ENCODE results near the gene AKR1A1.

AKR1A1 gene

GRCh38 chr1:45507195-45507594, 43.4 kb upstream of the AKR1A1 start:
- TF ChIP-seq CTCF (IDR thresholded peaks at IDR 0.05; ENCODE audit: low read length), result no peak
- TF ChIP-seq EZH2 (IDR thresholded peaks at IDR 0.05; ENCODE audit: borderline replicate concordance, low read length), result no peak
- H3K9me3 ChIP-seq (ENCODE audit: low read length), result no peaks in the 10 kb centered on the region
- H3K9me2 ChIP-seq (ENCODE audit: low read depth, low read length), result no peaks in the 10 kb centered on the region
- no peaks in the 10 kb centered on the region for H3K79me2 ChIP-seq (ENCODE audit: insufficient read depth, low read length)
- H3K4me2 ChIP-seq (ENCODE audit: low read length), result no peak overlapping the region
- H3K4me1 ChIP-seq (ENCODE audit: insufficient read depth, low read length, severe bottlenecking), result no peaks in the 10 kb centered on the region
- no peak overlapping the region for H3K27ac ChIP-seq (ENCODE audit: low read depth, low read length, poor library complexity, severe bottlenecking)
- no peaks in the 10 kb centered on the region for H3F3A ChIP-seq (ENCODE audit: insufficient read depth, low read length)
- no peak overlapping the region for H2AFZ ChIP-seq (ENCODE audit: low read length)
- H4K20me1 ChIP-seq (ENCODE audit: insufficient read depth, low read length), result no peaks in the 10 kb centered on the region
- H3K27me3 ChIP-seq (ENCODE audit: insufficient read depth, low read length), result no peaks in the 10 kb centered on the region
- no peak overlapping the region for H3K9ac ChIP-seq (ENCODE audit: low read length)
- no peak overlapping the region for H3K4me3 ChIP-seq (ENCODE audit: low read depth, low read length, poor library complexity, severe bottlenecking)
- H3K36me3 ChIP-seq (ENCODE audit: insufficient read depth, low read length), result peaks cover 55% of the 10 kb centered on the region

DNA sequence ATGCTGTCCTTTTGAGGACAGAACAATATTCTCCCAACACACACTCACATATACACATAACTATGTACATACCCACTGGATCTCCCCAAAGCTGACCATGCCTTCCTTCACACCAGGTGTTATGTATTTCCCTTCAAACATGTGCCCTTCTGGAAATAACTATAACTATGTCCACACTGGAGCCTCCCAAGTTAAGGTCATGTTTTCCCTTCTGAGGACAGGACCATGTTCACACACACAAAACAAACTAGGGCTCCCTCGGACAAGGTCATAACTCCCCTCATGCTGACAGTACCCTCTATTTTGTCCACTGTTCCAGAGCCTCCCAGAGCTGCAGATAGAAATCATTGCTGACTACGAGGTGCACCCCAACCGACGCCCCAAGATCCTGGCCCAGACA, 42.7 kb upstream of the AKR1A1 start:
- H3K79me2 ChIP-seq (ENCODE audit: insufficient read depth, low read length), result no peaks in the 10 kb centered on the region
- no peak overlapping the region for H2AFZ ChIP-seq (ENCODE audit: low read length)
- H4K20me1 ChIP-seq (ENCODE audit: insufficient read depth, low read length), result no peaks in the 10 kb centered on the region
- no peaks in the 10 kb centered on the region for H3F3A ChIP-seq (ENCODE audit: insufficient read depth, low read length)
- no peaks in the 10 kb centered on the region for H3K9me3 ChIP-seq (ENCODE audit: low read length)
- no peaks in the 10 kb centered on the region for H3K27me3 ChIP-seq (ENCODE audit: insufficient read depth, low read length)
- no peaks in the 10 kb centered on the region for H3K9me2 ChIP-seq (ENCODE audit: low read depth, low read length)
- H3K4me1 ChIP-seq (ENCODE audit: insufficient read depth, low read length, severe bottlenecking), result no peaks in the 10 kb centered on the region
- H3K4me3 ChIP-seq (ENCODE audit: low read depth, low read length, poor library complexity, severe bottlenecking), result no peak overlapping the region
- no peak overlapping the region for H3K27ac ChIP-seq (ENCODE audit: low read depth, low read length, poor library complexity, severe bottlenecking)
- H3K36me3 ChIP-seq (ENCODE audit: insufficient read depth, low read length), result peaks cover 62% of the 10 kb centered on the region
- H3K9ac ChIP-seq (ENCODE audit: low read length), result no peak overlapping the region
- H3K4me2 ChIP-seq (ENCODE audit: low read length), result no peak overlapping the region
- TF ChIP-seq EZH2 (IDR thresholded peaks at IDR 0.05; ENCODE audit: borderline replicate concordance, low read length), result no peak
- no peak for TF ChIP-seq CTCF (IDR thresholded peaks at IDR 0.05; ENCODE audit: low read length)

GRCh38 chr1:45508295-45509151, 42.1 kb upstream of the AKR1A1 start:
- H3K4me1 ChIP-seq (ENCODE audit: insufficient read depth, low read length, severe bottlenecking), result no peaks in the 10 kb centered on the region
- no peak overlapping the region for H2AFZ ChIP-seq (ENCODE audit: low read length)
- no peak overlapping the region for H3K4me3 ChIP-seq (ENCODE audit: low read depth, low read length, poor library complexity, severe bottlenecking)
- H3K79me2 ChIP-seq (ENCODE audit: insufficient read depth, low read length), result no peaks in the 10 kb centered on the region
- no peak for TF ChIP-seq EZH2 (IDR thresholded peaks at IDR 0.05; ENCODE audit: borderline replicate concordance, low read length)
- TF ChIP-seq CTCF (IDR thresholded peaks at IDR 0.05; ENCODE audit: low read length), result no peak
- no peak overlapping the region for H3K9ac ChIP-seq (ENCODE audit: low read length)
- no peaks in the 10 kb centered on the region for H3F3A ChIP-seq (ENCODE audit: insufficient read depth, low read length)
- H3K9me3 ChIP-seq (ENCODE audit: low read length), result no peaks in the 10 kb centered on the region
- H3K36me3 ChIP-seq (ENCODE audit: insufficient read depth, low read length), result peaks cover 69% of the 10 kb centered on the region
- no peak overlapping the region for H3K4me2 ChIP-seq (ENCODE audit: low read length)
- no peaks in the 10 kb centered on the region for H3K9me2 ChIP-seq (ENCODE audit: low read depth, low read length)
- no peaks in the 10 kb centered on the region for H3K27me3 ChIP-seq (ENCODE audit: insufficient read depth, low read length)
- no peak overlapping the region for H3K27ac ChIP-seq (ENCODE audit: low read depth, low read length, poor library complexity, severe bottlenecking)
- H4K20me1 ChIP-seq (ENCODE audit: insufficient read depth, low read length), result no peaks in the 10 kb centered on the region

Measured in OCI-LY1 (cell line).